Limb (tissue), 2 donors: ENCODE measurements around the gene ZFP37.
"Not testable (repeated sequence)": the region's sequence is repeated elsewhere in the genome, so short reads cannot be mapped to it uniquely, and the experiment has no call there.

Experiments
- DNase-seq, 2 donors: peaks; one replicate each; pipeline ENCODE4 v3.0.0-alpha.2; 2016; ENCODE audit errors: extremely low spot score in 2 of 2

Gene ZFP37

DNA sequence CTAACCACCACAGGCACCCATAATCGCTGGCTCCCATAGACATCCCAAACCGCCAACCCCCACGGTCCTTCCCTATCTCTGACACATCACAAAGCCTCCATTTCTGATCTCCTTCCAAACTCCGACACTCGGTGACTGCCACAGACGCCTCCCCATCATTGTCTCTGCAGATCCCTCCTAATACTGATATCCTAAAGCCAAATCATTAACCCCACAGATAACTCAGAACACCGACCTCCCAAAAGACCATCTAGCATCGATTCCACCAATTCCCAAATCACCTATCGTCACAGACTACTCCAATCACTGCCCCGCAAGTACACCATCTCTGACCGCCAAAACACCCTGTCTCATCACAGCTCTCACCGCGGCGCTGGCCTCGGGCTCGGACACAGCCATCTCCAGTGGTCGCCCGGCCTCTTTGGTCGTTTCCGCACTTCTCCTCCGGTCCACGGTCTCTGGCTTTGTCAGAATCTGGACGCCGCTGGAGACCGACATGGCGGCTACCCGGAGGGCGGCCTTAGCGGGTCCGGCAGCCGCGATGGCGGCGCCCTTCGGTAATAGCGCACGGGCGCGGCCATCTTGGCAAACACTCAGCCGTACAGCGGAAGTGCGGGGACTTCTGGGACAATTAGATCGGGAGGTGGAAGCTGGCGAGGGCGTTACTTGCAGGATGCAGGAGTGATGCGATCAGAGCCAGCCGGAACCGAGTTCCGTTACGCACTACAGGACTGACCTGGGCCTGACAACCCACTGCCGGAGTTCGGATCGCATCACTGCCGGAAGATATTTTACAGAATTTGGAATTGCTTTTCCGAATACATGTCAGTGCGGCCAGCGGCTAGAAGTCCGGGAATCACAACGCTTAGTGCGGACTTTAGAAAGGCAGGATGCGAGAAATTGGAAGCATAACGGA lies at the start of gene ZFP37:
TSS of gene ZFP37 (minus strand) at position 534 of the 916 bp plus-strand sequence. CDS start at position 498, 36 bp downstream.
- DNase-seq, result peak; percentile 95 to 96

DNA sequence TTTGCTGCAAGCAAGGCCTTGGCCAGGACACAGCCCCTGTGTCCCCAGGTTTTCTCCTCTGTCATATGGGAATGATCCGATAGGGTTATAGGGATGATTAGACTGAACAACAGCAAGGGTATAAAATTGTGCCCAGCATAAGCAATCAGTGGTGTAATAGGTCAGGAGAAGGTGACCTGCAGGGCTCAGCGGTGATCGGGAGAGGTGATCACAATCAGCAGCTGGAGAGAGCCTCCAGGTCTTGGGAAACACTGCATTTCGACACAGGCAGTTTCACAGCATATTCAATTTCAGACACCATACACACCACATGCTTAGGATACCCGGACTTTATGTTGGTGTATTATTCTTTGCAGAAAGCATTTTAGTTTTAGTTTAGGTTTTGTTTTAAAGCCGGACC lies 48.8 kb upstream of the ZFP37 start:
- not testable (repeated sequence) for DNase-seq

DNA sequence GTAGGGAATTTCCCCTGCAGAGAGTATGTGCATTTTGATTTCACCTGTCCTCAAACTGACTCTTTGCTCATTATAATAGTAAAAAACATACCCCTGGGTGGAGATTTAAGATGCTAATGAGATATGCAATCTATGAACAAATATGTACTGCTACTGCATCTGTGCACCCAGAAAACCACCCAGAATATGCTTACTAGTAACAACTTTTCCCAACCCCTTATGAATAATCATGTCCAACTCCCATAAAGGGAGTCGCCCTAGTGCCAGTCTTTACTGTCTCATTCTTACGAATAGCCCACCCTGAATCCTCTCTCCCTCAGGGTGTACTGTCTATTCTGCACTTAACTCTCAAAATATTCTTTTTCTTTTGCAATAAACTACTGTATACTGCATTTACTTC lies 39.0 kb upstream of the ZFP37 start:
- DNase-seq, result no peak

DNA sequence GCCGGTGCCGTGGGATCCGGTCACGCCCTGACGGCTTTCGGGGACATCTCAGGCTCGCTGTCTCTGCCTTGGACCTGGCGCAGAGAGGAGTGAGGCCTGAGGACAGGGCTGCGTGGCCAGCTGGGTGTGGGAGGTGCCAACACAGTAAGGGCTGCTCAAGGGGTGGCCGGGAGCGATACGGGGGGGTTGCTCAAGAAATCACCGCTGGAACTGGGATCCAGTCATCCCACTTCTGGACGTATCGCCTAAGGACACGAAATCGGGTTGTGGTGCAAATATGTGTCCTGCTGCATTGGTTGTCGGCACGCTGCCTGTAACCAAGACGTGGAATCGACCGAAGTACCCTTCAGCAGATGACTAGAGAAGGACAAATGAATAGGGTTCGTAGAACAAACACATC lies 33.4 kb upstream of the ZFP37 start:
- DNase-seq, result not testable (repeated sequence)

DNA sequence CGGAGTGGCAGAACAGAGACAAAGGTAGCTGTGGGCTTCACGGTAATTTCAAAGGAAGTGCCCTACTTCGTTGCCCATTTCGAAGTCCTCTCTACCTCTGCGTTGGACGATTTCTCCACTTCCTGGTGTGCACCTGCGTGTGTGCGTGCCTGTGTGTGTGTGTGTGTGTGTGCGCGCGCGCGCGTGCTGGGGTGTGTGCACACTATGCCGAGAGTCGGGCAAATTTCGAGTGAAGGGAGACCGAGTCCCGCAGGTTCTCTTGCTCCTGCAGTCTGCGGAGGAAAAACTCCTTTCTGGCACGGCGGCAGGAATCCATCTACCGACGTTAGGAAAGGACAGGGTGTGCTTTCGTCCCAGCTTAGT lies 32.6 kb upstream of the ZFP37 start:
- not testable (repeated sequence) for DNase-seq

DNA sequence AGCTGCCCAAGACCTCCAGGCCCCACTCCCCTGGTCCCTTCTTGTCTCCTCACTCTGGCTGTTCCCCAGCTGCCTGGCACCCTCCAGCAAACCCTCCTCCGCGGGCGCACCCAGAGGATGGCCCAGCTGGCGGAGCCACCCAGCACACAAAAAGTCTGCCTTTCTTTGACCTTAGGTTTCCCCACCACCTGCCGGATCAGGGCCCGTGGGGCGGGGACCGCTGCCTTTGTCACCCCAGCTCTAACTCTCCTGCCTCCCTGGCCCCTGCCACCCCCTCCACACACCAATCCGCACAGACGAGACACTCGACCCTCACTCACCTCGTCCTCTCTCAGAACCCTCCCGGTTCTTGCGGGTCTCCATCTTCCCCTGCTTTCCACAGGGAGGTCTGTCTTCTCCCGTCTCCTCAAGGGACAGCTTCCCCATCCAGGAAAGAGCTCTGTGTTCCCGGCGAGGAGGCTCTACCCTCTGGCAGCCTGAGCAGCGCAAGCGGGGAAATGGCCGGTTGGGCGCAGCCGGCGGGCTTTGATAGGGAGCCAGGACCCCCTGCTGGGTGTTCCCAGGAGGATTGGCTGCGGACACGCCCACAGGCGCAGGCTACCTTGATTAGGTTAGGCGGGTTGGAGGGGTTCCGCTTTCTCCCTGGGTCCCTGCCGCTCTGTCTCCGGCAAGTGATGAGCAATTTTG lies 32.1 kb upstream of the ZFP37 start:
- not testable (repeated sequence) for DNase-seq

DNA sequence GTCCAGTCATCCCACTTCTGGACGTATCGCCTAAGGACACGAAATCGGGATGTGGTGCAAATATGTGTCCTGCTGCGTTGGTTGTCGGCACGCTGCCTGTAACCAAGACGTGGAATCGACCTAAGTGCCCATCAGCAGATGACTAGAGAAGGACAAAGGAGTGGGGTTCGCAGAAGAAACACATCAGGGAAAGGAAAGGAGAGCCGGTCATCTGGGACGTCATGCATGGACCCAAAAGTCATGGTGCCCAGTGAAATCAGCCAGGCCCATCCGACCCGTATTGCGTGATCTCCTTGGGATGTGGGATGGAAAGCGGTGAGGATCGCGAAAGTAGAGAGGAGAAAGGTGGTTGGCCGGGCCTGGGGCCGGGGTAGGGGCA lies 6.4 kb upstream of the ZFP37 start:
- not testable (repeated sequence) for DNase-seq

DNA sequence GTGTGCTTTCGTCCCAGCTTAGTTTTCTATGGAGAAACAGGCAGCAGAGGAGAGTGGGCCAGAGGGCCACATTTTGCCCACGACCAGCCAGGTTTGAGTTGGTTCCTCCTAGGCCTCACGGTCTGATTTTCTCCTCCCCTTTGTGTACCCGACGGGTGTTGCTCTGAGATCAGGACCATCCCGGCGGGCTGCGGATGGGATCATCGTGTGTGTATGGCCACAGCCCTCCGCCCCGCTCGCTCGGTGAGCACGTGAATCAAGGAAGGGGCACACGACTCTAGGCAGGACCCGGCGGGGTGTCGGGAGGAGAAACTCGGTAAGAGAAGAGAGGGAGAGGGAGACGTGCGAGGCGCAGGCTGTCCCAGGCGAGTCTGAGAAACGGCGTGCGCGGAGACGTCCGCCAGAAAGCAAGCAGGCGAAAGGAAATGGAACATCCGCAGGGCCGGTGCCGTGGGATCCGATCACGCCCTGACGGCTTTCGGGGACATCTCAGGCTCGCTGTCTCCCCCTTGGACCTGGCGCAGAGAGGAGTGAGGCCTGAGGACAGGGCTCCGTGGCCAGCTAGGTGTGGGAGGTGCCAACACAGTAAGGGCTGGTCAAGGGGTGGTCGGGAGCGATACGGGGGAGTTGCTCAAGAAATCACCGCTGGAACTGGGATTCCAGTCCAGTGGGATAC lies 5.9 kb upstream of the ZFP37 start:
- not testable (repeated sequence) for DNase-seq

DNA sequence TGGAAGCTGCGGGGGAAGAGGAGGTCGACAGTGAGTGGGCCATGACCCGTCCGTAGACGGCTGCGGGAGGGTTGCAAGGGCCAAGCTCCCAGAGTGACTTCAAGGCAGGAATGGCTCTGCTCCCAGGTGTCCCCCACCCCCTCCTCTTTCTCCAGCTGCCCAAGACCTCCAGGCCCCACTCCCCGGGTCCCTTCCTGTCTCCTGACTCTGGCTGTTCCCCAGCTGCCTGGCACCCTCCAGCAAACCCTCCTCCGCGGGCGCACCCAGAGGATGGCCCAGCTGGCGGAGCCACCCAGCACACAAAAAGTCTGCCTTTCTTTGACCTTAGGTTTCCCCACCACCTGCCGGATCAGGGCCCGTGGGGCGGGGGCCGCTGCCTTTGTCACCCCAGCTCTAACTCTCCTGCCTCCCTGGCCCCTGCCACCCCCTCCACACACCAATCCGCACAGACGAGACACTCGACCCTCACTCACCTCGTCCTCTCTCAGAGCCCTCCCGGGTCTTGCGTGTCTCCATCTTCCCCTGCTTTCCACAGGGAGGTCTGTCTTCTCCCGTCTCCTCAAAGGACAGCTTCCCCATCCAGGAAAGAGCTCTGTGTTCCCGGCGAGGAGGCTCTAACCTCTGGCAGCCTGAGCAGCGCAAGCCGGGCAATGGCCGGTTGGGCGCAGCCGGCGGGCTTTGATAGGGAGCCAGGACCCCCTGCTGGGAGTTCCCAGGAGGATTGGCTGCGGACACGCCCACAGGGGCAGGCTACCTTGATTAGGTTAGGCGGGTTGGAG lies 4.7 kb upstream of the ZFP37 start:
- DNase-seq, result not testable (repeated sequence)

DNA sequence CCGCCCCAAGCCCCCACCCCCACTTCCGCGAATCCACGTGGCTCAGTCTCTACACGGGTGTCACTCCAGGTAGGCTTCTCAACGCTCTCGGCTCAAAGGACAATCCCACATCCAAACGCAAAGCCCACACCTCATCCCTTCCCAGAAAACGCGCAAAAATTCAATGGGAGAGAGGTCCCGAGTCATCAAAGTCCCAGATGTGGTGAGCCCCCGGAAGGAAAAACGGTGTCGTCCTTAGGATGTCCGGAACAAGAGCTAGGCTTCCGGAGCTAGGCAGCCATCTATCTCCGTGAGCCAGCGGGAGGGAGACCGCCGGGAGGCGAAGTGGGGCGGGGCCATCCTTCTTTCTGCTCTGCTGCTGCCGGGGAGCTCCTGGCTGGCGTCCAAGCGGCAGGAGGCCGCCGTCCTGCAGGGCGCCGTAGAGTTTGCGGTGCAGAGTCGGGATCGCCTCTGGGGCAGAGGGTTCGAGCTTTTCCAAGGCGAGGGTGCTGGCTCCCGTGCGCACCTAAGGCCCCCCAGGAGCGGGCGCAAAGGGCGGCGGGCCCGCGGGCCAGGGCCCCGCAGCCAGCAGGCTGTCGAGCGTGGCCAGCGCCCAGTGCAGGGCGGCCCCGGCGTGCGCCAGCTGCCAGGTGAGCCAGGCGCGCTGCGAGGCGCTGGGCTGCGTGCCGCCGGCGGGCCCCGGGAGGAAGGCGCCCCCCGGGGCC lies 3.2 kb upstream of the ZFP37 start:
- DNase-seq, result not testable (repeated sequence)

DNA sequence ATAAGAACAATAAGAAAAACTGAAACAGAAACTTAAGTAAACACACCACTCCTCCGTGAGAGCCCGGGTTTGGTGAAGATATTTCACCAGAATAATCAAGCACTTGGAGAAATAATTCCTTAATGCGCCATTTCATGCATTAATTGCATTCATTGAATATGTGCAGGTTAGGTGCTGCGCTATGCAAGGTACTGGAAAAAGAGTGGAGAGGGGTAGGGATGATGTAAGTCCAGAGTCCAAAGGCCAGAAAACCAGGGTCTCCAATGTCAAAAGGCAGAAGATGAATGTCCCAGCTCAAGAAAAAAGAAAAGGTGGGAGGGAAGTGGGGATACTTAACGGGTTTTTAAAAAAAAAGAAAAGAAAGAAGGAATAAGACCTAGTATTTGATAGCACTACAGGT lies 669 bp upstream of the ZFP37 start:
- DNase-seq, result no peak

DNA sequence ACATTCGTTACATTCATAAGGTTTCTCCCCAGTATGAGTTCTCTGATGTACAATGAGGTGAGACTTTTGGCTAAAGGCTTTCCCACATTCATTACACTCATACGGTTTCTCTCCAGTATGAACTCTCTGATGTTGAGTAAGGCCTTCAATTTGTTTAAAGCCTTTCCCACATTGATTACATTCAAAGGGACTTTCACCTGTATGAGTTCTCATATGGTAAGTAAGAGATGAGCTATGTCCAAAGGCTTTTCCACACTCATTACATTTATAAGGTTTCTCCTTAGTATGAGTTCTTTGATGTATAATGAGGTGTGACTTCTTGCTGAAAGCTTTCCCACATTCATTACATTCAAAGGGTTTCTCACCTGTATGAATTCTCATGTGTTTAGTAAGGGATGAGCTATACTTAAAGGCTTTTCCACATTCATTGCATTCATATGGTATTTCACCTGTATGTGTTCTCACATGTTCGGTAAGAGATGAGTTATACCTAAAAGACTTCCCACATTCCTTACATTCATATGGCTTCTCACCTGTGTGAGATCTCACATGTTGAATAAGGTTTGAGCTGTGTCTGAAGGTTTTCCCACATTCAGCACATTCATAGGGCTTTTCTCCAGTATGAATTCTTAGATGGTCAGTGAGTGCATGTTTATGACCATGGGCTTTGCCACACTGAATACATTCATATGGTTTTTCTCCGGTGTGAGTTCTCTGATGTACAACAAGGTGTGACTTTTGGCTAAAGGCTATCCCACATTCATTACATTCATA lies 13.5 kb downstream of the ZFP37 start:
- no peak for DNase-seq

DNA sequence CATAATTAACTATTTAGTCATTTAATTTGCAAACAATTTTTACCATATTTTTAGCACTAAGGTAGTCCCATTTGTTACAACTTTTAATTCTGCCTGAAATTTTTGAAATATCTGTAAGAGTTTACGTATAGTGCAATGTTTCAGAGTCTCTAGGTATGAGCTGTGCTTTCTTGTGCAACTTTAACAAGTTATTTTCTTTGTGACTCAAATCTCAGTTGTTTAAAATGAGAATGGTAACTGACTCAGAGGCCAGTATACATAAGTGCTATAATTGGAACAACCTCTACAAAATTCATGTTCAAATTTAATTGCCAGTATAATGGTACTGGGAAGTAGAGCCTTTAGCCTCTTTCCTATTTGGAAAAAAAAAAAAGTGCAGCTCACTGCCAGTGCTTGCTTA lies 30.3 kb downstream of the ZFP37 start:
- no peak for DNase-seq

DNA sequence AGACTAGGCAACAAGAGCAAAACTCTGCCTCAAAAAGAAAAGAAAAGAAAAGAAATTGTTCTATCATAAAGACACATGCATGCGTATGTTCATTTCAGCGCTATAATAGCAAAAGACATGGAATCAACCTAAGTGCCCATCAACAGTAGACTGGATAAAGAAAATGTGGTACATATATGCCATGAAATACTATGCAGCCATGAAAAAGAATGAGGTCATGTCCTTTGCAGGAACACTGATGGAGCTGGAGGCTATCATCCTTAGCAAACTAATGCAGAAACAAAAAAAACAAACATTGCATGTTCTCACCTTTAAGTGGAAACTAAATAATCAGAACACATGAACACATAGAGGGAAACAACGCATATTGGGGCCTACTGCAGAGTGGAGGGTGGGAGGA lies 38.3 kb downstream of the ZFP37 start:
- no peak for DNase-seq

DNA sequence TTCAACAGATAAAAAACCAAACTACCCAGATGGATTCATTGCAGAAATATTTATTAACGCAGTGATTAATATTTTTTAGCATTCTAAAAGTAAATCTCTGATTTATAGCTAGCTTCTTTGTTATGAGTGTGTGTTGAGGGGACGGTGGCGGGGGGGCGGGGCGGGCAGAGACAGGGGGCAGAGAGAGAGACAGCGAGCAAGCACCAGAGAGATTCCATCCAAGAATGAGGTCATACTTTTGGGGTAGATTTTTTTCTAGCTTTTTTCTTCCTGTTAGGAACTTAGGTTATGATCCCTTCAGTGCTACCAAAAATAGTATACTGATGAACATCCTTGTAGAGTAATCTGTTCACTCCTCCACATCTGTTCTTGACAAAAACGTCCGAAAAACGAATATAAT lies 44.0 kb downstream of the ZFP37 start:
- DNase-seq, result no peak

DNA sequence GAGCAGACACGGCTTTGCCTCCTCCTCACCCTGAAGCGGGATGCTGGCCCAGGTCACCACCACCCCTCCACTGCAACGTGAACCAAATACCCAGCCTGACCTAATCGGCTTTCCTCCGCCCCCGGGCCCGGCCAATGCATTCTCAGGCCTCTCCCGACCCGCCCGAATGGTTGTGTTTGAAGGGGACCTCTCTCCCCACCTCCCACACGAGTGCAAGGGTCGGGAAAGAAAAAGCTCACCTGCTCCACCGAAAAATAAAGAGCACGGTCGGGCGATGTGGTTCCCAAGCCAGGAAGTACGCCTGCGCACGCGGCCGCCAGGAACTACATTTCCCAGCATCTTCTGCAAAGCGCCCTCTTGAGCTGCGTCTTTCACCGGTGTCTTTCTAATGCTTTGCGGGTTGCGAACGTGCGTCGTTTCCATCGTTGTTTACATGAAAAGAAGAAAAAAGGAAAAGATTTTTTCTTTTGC lies 44.6 kb downstream of the ZFP37 start, which contains the start of gene ZNF883:
TSS of gene ZNF883 (minus strand) at position 282 of the 471 bp plus-strand sequence.
- DNase-seq, result peak; percentile 74 to 87

DNA sequence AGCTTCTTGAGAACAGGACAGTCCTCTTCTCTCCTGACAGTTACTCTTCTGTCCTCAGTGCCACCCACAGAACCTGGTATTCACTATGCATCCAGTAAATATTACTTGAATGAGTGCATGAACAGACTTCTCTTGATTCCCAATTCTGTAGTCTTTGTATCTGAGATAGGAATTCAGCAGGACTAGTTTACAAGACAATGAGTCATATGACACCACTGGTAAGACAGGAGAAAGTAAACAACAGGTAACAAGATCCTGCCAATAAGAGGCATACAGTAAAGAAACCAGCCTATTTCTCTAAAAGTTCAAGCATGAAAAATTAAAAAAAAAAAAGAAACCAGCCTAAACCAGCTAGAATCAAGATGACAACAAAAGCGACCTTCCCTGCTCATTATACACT lies 50.7 kb downstream of the ZFP37 start:
- no peak for DNase-seq

DNA sequence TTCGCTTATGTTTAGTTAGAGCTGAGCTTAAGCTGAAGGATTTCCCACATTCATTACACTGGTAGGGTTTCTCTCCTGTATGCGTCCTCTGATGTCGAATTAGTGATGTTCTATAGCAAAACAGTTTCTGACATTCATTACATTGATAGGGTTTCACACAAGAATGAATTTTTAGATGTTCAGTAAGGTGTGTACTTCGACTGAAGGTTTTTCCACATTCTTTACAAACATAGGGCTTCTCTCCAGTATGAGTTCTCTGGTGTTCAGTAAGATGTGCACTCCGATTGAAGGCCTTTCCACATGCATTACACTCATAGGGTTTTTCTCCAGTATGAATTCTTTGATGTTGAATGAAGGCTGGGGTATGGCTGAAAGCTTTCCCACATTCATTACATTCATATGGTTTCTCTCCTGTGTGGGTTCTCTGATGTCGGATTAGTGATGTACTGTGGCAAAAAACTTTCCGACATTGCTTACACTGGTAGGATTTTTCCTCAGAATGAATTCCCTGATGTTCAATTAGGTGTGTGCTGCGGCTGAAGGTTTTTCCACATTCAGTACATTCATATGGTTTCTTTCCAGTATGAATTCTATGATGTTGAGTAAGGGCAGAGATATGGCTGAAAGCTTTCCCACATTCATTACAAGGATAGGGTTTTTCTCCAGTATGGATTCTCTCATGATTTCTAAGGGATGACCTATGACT lies 59.1 kb downstream of the ZFP37 start:
- no peak for DNase-seq
